GM18502 (cell line): ENCODE results near the gene EMCN.
"Not testable (repeated sequence)": the region's sequence is repeated elsewhere in the genome, so short reads cannot be mapped to it uniquely, and the experiment has no call there.

Source experiments
- ATAC-seq: cut with Tn5 transposase; IDR thresholded peaks from one replicate; pipeline ENCODE4 v1.9.1; 2021; ENCODE audit warnings: mild to moderate bottlenecking; ENCODE audit not compliant: unreplicated experiment, poor library complexity

Gene EMCN

DNA sequence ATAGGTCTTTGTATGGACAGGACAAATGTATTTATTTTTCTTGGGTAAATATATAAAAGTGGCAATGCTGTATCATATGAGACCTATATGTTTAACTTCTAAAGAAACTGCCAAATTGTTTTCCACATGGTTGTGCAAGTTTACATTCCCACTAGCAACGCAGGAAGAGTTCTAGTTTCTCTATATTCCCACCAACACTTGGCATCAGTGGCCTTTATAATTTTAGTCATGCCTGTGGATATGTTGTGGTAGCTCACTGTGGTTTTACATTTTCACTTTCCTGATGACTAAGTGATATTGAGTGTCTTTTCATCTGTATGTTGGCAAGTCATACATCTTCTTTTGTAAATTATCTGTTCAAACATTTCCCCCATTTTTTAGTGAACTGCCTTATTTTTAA, 126.0 kb downstream of the EMCN start:
- ATAC-seq, result peak; percentile 74

DNA sequence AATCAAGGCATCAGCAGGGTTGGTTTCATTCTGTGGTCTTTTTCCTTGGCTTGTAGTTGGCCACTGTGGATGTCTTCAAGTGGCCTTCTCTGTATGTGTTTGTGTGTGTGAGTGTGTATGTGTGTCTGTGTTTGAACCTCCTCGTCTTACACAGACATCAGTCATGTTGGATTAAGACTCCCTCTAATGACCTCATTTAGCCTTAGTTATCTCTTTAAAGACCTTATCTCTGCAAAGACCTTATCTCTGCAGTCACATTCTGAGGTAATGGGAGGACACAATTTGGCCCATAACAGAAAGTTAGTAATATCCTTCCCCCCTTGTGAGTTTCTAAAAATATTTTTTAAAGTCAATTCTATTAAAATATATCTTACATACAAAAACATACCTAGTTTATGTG, 126.7 kb downstream of the EMCN start:
- ATAC-seq, result no peak

DNA sequence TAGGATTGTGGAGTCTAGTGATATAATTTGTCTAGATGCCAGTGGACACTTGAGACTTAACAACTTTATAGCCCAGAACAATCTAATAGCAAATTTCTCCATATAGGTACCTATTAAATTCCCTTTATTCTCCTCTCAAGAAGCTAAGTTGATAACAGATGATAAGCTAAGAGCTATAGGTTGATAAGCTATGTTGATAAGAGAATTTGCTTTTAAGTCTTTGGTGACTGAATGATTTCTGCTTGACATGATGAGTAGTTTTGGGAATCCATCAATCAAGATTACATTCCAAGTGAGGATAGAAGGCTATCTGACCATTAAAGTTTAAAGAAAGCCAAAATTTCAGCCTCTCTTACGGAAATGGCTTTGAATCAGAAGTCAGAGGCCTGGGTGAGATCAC, 131.6 kb downstream of the EMCN start:
- no peak for ATAC-seq

DNA sequence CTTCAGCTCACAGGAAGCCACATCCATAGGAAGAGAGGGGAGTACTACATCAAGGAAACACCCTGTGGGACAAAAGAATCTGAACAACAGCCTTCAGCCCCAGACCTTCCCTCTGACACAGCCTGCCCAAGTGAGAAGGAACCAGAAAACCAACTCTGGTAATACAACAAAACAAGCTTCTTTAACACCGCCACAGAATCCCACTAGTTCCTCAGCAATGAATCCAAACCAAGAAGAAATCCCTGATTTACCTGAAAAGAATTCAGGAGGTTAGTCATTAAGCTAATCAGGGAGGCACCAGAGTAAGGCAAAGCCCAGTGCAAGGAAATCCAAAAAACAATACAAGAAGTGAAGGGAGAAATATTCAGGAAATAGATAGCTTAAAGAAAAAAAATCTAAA, 137.4 kb downstream of the EMCN start:
- not testable (repeated sequence) for ATAC-seq

DNA sequence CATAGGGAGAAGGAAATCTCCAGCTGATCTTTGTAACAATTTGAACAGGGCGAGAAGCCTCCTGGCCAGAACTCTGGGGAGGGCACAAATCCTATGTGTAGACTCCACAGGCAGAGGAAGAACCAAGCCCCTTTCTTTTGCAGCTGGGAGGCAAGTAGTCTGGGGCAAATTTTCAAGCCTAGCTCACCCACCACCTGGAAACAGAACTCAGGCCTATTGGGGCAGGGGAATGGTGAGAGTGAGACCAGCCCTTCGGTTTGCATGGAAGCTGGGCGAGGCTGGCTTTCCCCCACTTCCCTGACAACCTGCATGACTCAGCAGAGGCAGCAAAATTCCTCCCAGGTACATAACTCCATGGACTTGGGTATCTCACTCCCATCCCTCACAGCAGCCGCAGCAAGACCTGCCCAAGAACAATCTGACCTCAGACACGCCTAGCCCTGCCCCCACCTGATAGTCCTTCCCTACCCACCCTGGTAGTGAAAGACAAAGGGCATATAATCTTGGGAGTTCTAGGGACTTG, 138.2 kb downstream of the EMCN start:
- no peak for ATAC-seq

DNA sequence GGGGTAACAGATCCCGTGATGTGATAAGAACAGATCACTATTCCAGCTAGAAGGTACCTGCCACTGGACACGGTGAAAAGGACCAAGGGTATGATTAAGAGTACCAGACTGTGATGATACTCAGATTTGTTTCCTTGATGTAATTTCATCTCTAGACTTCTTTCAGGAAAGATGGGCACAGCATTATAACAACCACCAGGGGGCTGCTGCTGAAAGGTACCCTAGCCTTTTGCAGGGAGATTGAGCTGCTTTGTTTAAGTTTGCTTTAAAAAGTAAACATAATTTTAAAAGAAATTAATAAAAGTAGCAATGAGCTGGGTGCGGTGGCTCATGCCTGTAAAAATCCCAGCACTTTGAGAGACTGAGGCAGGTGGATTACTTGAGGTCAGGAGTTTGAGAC, 145.4 kb downstream of the EMCN start:
- ATAC-seq, result no peak

DNA sequence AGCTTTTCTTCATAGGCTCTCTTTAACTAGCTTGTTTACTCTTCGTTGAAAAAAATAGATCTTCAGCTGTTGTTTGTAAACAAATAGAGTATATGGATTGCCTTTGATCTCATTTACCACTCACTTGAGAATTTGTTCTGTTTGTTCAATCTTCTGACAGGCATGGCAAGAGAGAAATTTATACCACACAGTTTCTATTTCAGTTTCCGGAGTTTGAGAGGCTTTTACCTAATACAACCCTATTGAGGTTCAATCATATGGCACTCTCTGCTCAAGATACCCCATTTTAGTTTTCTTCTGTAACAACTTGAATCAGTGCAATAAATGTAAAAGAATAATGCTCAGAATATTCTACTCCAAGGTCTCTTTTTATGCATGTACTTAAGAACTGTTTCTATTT, 148.0 kb downstream of the EMCN start:
- ATAC-seq, result no peak

DNA sequence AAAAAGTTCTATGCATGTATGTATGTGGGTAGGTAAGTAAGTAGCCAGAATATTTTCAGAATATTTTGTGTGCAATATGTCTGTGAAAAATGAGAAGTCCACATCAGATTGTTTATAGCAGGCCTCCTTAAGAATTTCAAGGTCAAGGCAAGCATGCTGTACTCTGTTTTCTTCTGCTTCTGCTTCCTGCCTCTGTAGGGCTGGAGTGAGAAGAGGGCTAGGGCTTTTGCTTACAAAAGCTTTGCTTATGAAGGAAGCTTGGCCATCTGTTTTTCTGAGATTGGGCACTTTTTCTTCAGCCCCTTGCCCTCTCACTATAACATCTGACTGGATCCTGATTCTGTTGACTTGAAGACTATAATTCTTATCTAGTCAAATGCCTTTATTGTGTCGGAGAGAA, 150.4 kb downstream of the EMCN start:
- ATAC-seq, result no peak

DNA sequence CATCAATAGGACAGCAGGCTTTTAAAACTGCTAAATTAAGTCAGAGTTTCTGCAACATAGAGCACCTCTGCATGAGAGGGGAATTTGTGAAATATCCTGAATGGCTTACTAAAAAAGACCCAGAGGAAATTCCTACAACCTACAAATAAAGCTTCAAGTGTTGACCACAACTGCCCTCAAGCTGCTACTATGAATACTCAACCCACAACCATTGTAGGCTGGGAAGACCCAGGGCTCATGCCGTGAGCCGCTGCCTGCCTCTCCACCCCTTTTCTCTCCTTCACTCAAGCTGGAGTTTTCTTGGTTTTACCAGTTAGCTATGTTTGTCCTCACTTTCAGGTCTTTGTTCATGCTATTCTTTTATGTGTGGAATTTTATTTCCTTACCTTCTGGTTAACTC, 151.6 kb downstream of the EMCN start:
- peak; percentile 51 for ATAC-seq

DNA sequence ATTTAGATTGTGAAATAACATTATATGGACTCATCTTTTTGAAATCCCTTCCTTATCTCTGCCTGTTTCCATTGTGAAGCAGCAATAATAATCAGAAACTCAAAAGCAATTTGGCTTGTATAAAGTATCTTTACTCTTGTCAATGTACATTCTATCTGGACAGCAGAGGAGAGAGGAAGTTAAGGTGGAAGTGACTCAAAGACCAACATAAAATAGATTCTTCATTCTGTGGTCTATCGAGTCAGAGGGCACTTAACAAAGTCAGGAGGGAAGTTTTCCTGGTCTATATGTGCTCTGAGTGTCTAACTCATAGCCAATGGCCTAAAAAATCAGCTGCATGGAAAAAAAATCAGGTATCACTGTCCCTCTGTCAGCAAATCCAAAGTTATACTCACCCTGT, 155.5 kb downstream of the EMCN start:
- no peak for ATAC-seq

DNA sequence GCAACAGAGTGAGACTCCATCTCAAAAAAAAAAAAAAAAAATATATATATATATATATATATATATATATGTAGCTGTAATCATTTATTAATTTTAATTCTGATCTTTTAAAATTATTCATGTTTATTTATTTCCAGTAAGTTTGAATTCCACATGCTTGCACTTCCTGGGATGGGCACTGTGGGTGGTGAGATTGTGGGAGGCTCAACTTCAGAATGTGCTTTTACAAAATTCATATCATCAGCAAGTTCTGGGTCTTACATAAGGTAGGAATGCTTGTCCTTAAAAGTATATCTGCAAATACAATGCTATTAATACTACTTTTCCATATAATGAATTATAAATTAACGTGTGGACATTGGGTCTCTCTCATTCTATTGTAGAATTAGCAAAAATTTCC, 156.5 kb downstream of the EMCN start:
- no peak for ATAC-seq

DNA sequence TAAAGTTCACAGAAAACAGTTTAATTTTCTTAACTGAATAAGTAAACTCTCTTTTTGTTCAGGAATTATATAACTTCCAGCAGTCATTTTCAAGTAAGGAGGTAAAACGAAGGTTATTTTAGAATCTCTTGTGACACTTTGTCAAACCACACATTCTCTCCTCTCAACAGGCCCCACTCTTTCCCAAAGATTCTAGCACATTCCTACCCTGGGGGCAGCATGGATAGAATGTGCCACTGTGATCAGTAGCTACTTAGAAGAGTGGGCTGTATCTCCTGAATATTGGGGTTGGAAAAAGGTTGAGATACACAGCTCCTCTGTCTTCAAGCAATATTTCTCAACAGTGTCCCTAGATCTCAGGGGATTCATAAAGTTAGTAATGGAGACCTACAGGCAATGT, 157.6 kb downstream of the EMCN start:
- ATAC-seq, result no peak

DNA sequence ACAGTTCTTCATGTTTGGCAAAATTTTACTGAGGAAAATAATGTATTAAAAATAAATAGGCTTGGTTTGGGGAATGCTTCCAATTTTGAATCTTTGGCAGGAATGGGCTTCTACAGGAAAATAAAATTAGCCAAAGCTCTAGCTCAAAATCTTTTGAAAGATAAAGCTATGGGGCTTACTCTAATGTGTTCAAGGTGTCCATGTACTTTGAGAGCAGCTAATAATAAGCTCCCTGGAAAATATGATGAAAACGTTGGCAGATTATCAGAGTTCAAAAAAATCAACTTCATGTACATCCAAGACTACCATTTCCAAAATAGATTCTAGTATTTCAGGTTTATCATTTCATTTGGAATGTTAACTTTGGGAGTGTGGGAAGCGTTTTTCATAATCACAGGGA, 158.4 kb downstream of the EMCN start:
- no peak for ATAC-seq

DNA sequence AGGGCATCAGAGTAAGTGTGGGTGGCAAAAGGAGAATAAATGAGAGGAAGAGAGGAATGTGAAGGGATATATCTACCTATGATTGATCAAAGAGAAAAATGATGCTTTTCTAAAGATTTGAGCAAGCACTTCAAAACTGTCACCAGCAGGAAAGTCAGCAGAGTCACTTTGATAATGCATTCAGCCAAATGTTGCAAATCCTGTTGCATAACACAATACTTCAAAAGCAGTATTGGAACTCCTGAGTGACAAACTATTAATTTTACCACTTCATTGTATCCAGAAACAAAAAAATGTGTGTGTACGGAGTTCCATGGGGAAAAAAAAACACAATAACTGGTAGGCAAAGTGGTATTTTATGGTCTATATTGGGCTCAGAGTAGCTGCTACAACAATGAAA, 160.3 kb downstream of the EMCN start:
- no peak for ATAC-seq

DNA sequence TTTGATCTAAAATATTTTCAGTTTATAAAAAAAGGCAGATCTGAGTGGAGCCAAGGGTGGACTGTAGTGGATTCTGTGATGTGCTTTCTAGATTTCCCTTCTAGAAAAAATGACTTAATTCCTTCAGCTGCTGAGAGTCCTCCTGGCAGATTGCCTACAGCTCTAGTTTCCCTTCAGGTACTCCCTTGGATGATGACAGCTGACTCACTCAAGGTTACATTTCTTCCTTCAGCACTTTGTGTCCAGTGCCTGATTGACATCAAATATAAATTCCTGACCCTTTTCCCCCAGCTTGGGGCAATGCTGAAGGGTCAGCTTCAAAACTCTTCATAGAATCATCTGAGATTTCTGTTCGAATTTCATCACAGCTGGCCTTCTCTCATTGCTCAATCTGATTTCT, 161.7 kb downstream of the EMCN start:
- no peak for ATAC-seq

DNA sequence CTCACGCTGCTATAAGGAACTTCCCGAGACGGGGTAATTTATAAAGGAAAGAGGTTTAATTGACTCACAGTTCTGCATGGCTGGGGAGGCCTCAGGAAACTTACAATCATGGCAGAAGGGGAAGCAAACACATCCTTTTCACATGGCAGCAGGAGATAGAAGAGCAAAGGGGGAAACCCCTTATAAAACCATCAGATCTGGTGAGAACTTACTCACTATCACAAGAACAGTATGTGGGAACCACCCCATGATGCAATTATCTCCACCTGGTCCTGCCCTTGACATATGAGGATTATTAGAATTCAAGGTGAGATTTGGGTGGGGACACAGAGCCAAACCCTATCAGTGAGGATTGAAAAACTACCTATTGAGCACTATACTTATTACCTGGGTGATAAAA, 165.5 kb downstream of the EMCN start:
- ATAC-seq, result not testable (repeated sequence)

DNA sequence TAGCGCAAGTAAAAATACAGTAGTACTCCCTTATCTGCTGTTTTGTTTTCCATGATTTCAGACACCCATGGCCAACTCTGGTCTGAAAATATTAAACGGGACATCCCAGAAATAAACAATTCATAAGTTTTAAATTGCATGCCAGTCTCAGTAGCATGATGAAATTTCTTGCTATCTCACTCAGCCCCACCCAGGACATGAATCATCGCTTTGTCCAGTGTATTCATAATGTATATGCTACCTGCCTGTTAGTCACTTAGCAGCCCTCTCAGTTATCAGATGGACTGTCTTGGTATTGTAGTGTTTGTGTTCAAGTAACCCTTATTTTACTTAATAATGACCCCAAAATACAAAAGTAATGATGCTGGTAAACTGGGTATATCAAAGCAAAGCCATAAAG, 169.3 kb downstream of the EMCN start:
- ATAC-seq, result no peak

DNA sequence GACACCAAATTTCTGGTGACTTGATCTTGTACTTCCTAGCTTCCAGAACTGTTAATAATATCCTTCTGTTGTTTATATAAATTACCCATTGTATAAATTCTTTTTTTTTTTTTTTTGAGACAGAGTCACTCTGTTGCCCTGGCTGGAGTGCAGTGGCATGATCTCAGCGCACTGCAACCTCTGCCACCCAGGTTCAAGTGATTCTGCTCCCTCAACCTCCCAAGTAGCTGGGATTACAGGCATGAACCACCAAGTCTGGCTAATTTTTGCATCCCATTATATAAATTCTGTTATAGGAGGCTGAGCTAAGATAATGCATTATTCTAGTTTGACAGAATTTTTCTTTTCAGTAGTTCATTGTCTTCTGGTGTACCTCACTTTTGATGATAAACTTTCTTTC, 170.6 kb downstream of the EMCN start:
- ATAC-seq, result no peak

DNA sequence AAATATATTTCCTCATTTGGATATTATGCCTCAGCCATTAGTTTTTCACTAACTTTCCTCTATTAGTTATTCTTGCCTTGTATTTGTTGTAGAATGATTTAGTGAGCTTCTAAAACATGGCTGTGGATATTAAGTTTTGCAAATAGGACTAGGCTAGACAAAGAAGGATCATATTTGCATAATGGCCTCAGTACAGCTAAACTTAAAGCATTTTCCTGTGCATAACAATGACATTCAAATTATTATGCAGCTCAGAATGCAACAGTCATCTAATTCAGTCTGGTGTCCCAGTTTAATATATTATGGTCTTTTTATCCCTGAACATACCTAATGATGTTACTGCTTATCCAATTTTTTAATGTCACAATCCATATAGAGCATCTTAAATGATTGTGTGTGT, 172.2 kb downstream of the EMCN start:
- ATAC-seq, result no peak
